Neural progenitor cell (in vitro differentiated cells): ENCODE measurements around the gene NCAPG2. TPM values are rescaled to one million over a fixed set of nuclear protein-coding genes. Genes with fewer than 3 reads are reported as not detected.
A peak's percentile ranks its signal among the peaks of the same experiment; 100 is the strongest.

Experiments
- DNase-seq: peaks from one replicate; pipeline ENCODE4 v3.0.0-alpha.2; 2016; ENCODE audit warnings: low spot score
- H2AFZ ChIP-seq: fragments of 200-600 bp; sonication (generic); replicated peaks from 2 replicates; pipeline ENCODE4 v1.6.1; 2016; ENCODE audit warnings: antibody characterized with exemption
- H3F3A ChIP-seq: fragments of 200-600 bp; sonication (generic); 2 replicates; pipeline ENCODE4 v1.6.1; 2016; ENCODE audit warnings: antibody characterized with exemption, low read depth
- H3K27ac ChIP-seq: fragments of 200-600 bp; sonication (generic); 2 replicates; pipeline ENCODE4 v1.5.1; 2016; ENCODE audit warnings: mild to moderate bottlenecking
- H3K27me3 ChIP-seq: fragments of 200-600 bp; sonication (generic); 2 replicates; pipeline ENCODE4 v1.6.1; 2016; ENCODE audit warnings: mild to moderate bottlenecking, moderate library complexity
- H3K36me3 ChIP-seq: fragments of 200-600 bp; sonication (generic); 2 replicates; pipeline ENCODE4 v1.5.1; 2016
- H3K4me1 ChIP-seq: fragments of 200-600 bp; sonication (generic); 2 replicates; pipeline ENCODE4 v1.6.1; 2016; ENCODE audit warnings: mixed run types
- H3K4me2 ChIP-seq: fragments of 200-600 bp; sonication (generic); 2 replicates; pipeline ENCODE4 v1.6.1; 2016
- H3K4me3 ChIP-seq: fragments of 200-600 bp; sonication (generic); 2 replicates; pipeline ENCODE4 v1.5.1; 2016
- H3K79me2 ChIP-seq: fragments of 200-600 bp; sonication (generic); 2 replicates; pipeline ENCODE4 v1.6.1; 2016; ENCODE audit warnings: low read depth
- H3K9ac ChIP-seq: fragments of 200-600 bp; sonication (generic); 2 replicates; pipeline ENCODE4 v1.6.1; 2016
- H3K9me3 ChIP-seq: fragments of 200-600 bp; sonication (generic); 2 replicates; pipeline ENCODE4 v1.5.1; 2016; ENCODE audit warnings: low read depth
- H4K20me1 ChIP-seq: fragments of 200-600 bp; sonication (generic); 2 replicates; pipeline ENCODE4 v1.6.1; 2016; ENCODE audit warnings: low read depth
- H3K27ac Mint-ChIP-seq: 3 replicates; pipeline ENCODE4 v1.8.0; 2021; ENCODE audit warnings: mixed read lengths
- H3K27me3 Mint-ChIP-seq: 2 replicates; pipeline ENCODE4 v1.8.0; 2022; ENCODE audit warnings: low read depth, mild to moderate bottlenecking, inconsistent platforms, moderate library complexity, mixed read lengths; ENCODE audit not compliant: insufficient read depth
- H3K36me3 Mint-ChIP-seq: 3 replicates; pipeline ENCODE4 v1.8.0; 2021; ENCODE audit warnings: mixed read lengths
- H3K4me1 Mint-ChIP-seq: 3 replicates; pipeline ENCODE4 v1.8.0; 2021; ENCODE audit warnings: mixed read lengths
- H3K4me3 Mint-ChIP-seq: 3 replicates; pipeline ENCODE4 v1.8.0; 2021; ENCODE audit warnings: mild to moderate bottlenecking, moderate library complexity, mixed read lengths
- H3K9me3 Mint-ChIP-seq: 3 replicates; pipeline ENCODE4 v1.8.0; 2020; ENCODE audit warnings: mixed read lengths
- CTCF ChIP-seq: fragments of 200-600 bp; sonication (generic); IDR thresholded peaks from 2 replicates; pipeline ENCODE4 v1.5.1; 2017; ENCODE audit warnings: antibody characterized with exemption, mild to moderate bottlenecking
- EZH2 ChIP-seq: fragments of 200-600 bp; sonication (generic); IDR thresholded peaks from 2 replicates; pipeline ENCODE4 v1.6.1; 2017; ENCODE audit warnings: antibody characterized with exemption, mild to moderate bottlenecking, moderate library complexity
- EZH2phosphoT487 ChIP-seq: fragments of 200-600 bp; sonication (generic); IDR thresholded peaks from 2 replicates; pipeline ENCODE4 v1.6.1; 2017; ENCODE audit warnings: antibody characterized with exemption
- total RNA-seq: library from RNA; depleted of rRNA; stranded (reverse); fragments of >200 nt; gene quantifications from 2 replicates; pipeline ENCODE4 v1.2.3, GENCODE V29; 2015; ENCODE audit warnings: low replicate concordance

The NCAPG2 gene
- total RNA-seq, 1 donor from 2014 or later: 89.6 TPM

- Histone ChIP-seq H3K4me3 (no peak overlapping the region), H3K79me2 (no peaks in the 10 kb centered on the region), H3K9me3 (no peaks in the 10 kb centered on the region), H3F3A (no peaks in the 10 kb centered on the region), H3K36me3 (no peaks in the 10 kb centered on the region), H2AFZ (no peak overlapping the region), H3K4me2 (no peak overlapping the region), H3K27me3 (peaks cover 52% of the 10 kb centered on the region), H3K4me1 (no peaks in the 10 kb centered on the region), H4K20me1 (peaks cover 5% of the 10 kb centered on the region), H3K27ac (no peak overlapping the region), H3K9ac (no peak overlapping the region)
- Mint-ChIP-seq H3K4me1 (no peaks in the 10 kb centered on the region), H3K4me3 (no peak overlapping the region), H3K9me3 (peaks cover 1% of the 10 kb centered on the region), H3K27me3 (peaks cover 21% of the 10 kb centered on the region), H3K27ac (no peak overlapping the region), H3K36me3 (no peaks in the 10 kb centered on the region)
- no peak for DNase-seq
- TF ChIP-seq EZH2 (no peak), EZH2phosphoT487 (no peak), CTCF (no peak)
Measured at GRCh38 chr7:158592541-158592940, 112.1 kb downstream of the NCAPG2 start.

- H3K9ac ChIP-seq: no peak overlapping the region
- no peak overlapping the region for H3K4me3 ChIP-seq
- H3K9me3 ChIP-seq: no peaks in the 10 kb centered on the region
- no peak for DNase-seq
- Mint-ChIP-seq H3K4me3 (no peak overlapping the region), H3K36me3 (no peaks in the 10 kb centered on the region), H3K9me3 (peaks cover 1% of the 10 kb centered on the region), H3K4me1 (no peaks in the 10 kb centered on the region), H3K27ac (no peak overlapping the region), H3K27me3 (peaks cover 21% of the 10 kb centered on the region)
- TF ChIP-seq EZH2: no peak
- TF ChIP-seq EZH2phosphoT487: no peak
- TF ChIP-seq CTCF: no peak
- no peaks in the 10 kb centered on the region for H3F3A ChIP-seq
- H3K79me2 ChIP-seq: no peaks in the 10 kb centered on the region
- no peak overlapping the region for H2AFZ ChIP-seq
- H3K4me2 ChIP-seq: no peak overlapping the region
- H3K27ac ChIP-seq: no peak overlapping the region
- peaks cover 57% of the 10 kb centered on the region for H3K27me3 ChIP-seq
- H3K36me3 ChIP-seq: no peaks in the 10 kb centered on the region
- peaks cover 5% of the 10 kb centered on the region for H4K20me1 ChIP-seq
- no peaks in the 10 kb centered on the region for H3K4me1 ChIP-seq
Measured at GRCh38 chr7:158591944-158592343, 112.7 kb downstream of the NCAPG2 start.

- no peak overlapping the region for H3K27ac Mint-ChIP-seq
- Histone ChIP-seq H3K79me2 (no peaks in the 10 kb centered on the region), H3K9me3 (no peaks in the 10 kb centered on the region), H2AFZ (no peak overlapping the region), H3K4me2 (no peak overlapping the region), H4K20me1 (peaks cover 13% of the 10 kb centered on the region), H3K27me3 (peaks cover 75% of the 10 kb centered on the region), H3F3A (peaks cover 6% of the 10 kb centered on the region), H3K27ac (no peak overlapping the region), H3K4me1 (peaks cover 6% of the 10 kb centered on the region), H3K4me3 (no peak overlapping the region), H3K9ac (no peak overlapping the region), H3K36me3 (no peaks in the 10 kb centered on the region)
- H3K27me3 Mint-ChIP-seq: peaks cover 30% of the 10 kb centered on the region
- no peaks in the 10 kb centered on the region for H3K36me3 Mint-ChIP-seq
- DNase-seq: no peak
- H3K4me1 Mint-ChIP-seq: peaks cover 3% of the 10 kb centered on the region
- TF ChIP-seq EZH2: no peak
- TF ChIP-seq CTCF: no peak
- TF ChIP-seq EZH2phosphoT487: no peak
- H3K4me3 Mint-ChIP-seq: no peak overlapping the region
- H3K9me3 Mint-ChIP-seq: no peaks in the 10 kb centered on the region
Measured at GRCh38 chr7:158590181-158590530, 114.4 kb downstream of the NCAPG2 start.

GRCh38 chr7:158589653-158590052 is 115.0 kb downstream of the NCAPG2 start:
- H3K4me3 Mint-ChIP-seq: peak overlapping the region; percentile 21
- TF ChIP-seq EZH2phosphoT487: no peak
- TF ChIP-seq EZH2: no peak
- TF ChIP-seq CTCF: no peak

More at GRCh38 chr7:158589653-158590052, 115.0 kb downstream of the NCAPG2 start:
- H2AFZ ChIP-seq: no peak overlapping the region
- H3K4me3 ChIP-seq: no peak overlapping the region
- peaks cover 80% of the 10 kb centered on the region for H3K27me3 ChIP-seq
- no peak overlapping the region for H3K27ac ChIP-seq
- no peaks in the 10 kb centered on the region for H3K36me3 Mint-ChIP-seq
- peaks cover 3% of the 10 kb centered on the region for H3K4me1 Mint-ChIP-seq
- peaks cover 6% of the 10 kb centered on the region for H3K4me1 ChIP-seq
- peaks cover 6% of the 10 kb centered on the region for H3F3A ChIP-seq
- H3K27ac Mint-ChIP-seq: no peak overlapping the region
- H3K27me3 Mint-ChIP-seq: peaks cover 32% of the 10 kb centered on the region
- no peaks in the 10 kb centered on the region for H3K79me2 ChIP-seq
- no peak overlapping the region for H3K4me2 ChIP-seq
- no peaks in the 10 kb centered on the region for H3K9me3 ChIP-seq
- peaks cover 13% of the 10 kb centered on the region for H4K20me1 ChIP-seq
- no peaks in the 10 kb centered on the region for H3K9me3 Mint-ChIP-seq
- H3K36me3 ChIP-seq: no peaks in the 10 kb centered on the region
- no peak overlapping the region for H3K9ac ChIP-seq
- DNase-seq: no peak
